HG03432 (cell line): ENCODE measurements around the gene LYPD5.
A peak's percentile ranks its signal among the peaks of the same experiment; 100 is the strongest.
"Not testable (repeated sequence)": the region's sequence is repeated elsewhere in the genome, so short reads cannot be mapped to it uniquely, and the experiment has no call there.

Source experiments
- ATAC-seq: cut with Tn5 transposase; IDR thresholded peaks from one replicate; pipeline ENCODE4 v1.9.1; 2021; ENCODE audit warnings: mild to moderate bottlenecking, moderate library complexity; ENCODE audit not compliant: unreplicated experiment

Gene LYPD5

GRCh38 chr19:43806848-43807247 lies 4.6 kb upstream of the LYPD5 start:
- ATAC-seq, result no peak

- not testable (repeated sequence) for ATAC-seq
Observed at GRCh38 chr19:43806401-43806800, 4.2 kb upstream of the LYPD5 start.

- no peak for ATAC-seq
Observed at GRCh38 chr19:43804432-43804831, 2.2 kb upstream of the LYPD5 start.

- ATAC-seq, result no peak
Observed at GRCh38 chr19:43799502-43800142, 2.6 kb downstream of the LYPD5 start.

GRCh38 chr19:43798546-43799409 lies 3.5 kb downstream of the LYPD5 start:
- ATAC-seq, result no peak

GRCh38 chr19:43798026-43798545 lies 4.2 kb downstream of the LYPD5 start:
- ATAC-seq, result no peak

- ATAC-seq, result no peak
Observed at GRCh38 chr19:43797556-43797955, 4.7 kb downstream of the LYPD5 start.

- no peak for ATAC-seq
Observed at GRCh38 chr19:43797118-43797517, 5.1 kb downstream of the LYPD5 start.

GRCh38 chr19:43790587-43790986 lies 11.7 kb downstream of the LYPD5 start:
- no peak for ATAC-seq

- ATAC-seq, result no peak
Observed at GRCh38 chr19:43789029-43789428, 13.2 kb downstream of the LYPD5 start.

- ATAC-seq, result no peak
Observed at GRCh38 chr19:43786665-43787064, 15.6 kb downstream of the LYPD5 start.

- peak; percentile 38 for ATAC-seq
Observed at GRCh38 chr19:43784981-43785808, 17.1 kb downstream of the LYPD5 start.

- no peak for ATAC-seq
Observed at GRCh38 chr19:43784241-43784980, 17.8 kb downstream of the LYPD5 start.

GRCh38 chr19:43783636-43784035 lies 18.6 kb downstream of the LYPD5 start:
- no peak for ATAC-seq

GRCh38 chr19:43782689-43783231 lies 19.5 kb downstream of the LYPD5 start:
- ATAC-seq, result no peak

GRCh38 chr19:43782311-43782660 lies 20.0 kb downstream of the LYPD5 start:
- ATAC-seq, result no peak

GRCh38 chr19:43781630-43782310 lies 20.5 kb downstream of the LYPD5 start:
- no peak for ATAC-seq

- ATAC-seq, result peak; percentile 49
Observed at GRCh38 chr19:43780706-43781525, 21.3 kb downstream of the LYPD5 start, which contains the start of gene KCNN4. TSS of gene KCNN4 (minus strand) at chr19:43780973. CDS start at chr19:43780861, 112 bp downstream.

- no peak for ATAC-seq
Observed at GRCh38 chr19:43779820-43780219, 22.4 kb downstream of the LYPD5 start.
